SK-N-MC (cell line): ENCODE data around the gene RPL22.

Experiments used
- DNase-seq: peaks from one replicate; pipeline ENCODE4 v3.0.0-alpha.2; 2011; ENCODE audit warnings: low read depth, low spot score
- H3K27ac ChIP-seq: fragments of 200-600 bp; sonication (generic); 2 replicates; pipeline ENCODE4 v1.5.1; 2016; ENCODE audit warnings: mixed run types
- H3K36me3 ChIP-seq: fragments of 200-600 bp; sonication (generic); 2 replicates; pipeline ENCODE4 v1.6.1; 2017; ENCODE audit warnings: antibody characterized with exemption, low read length, mixed read lengths; ENCODE audit not compliant: insufficient read depth
- H3K4me3 ChIP-seq: fragments of 200-600 bp; sonication (generic); 2 replicates; pipeline ENCODE4 v1.5.1; 2016
- H3K9ac ChIP-seq: fragments of 200-600 bp; sonication (generic); 2 replicates; pipeline ENCODE4 v1.8.0; 2017; ENCODE audit warnings: mixed run types, mixed read lengths; ENCODE audit not compliant: insufficient read length
- H3K9me3 ChIP-seq: fragments of 200-600 bp; sonication (generic); 2 replicates; pipeline ENCODE4 v1.6.1; 2017; ENCODE audit warnings: low read depth, mild to moderate bottlenecking, antibody characterized with exemption, low read length, moderate library complexity, mixed read lengths
- EZH2 ChIP-seq: fragments of 200-600 bp; sonication (generic); IDR thresholded peaks from one replicate; pipeline ENCODE4 v1.6.1; 2017; ENCODE audit warnings: antibody characterized with exemption
- FOXP2 ChIP-seq: optimal IDR thresholded peaks from 2 replicates; pipeline ENCODE3; 2011; ENCODE audit warnings: mild to moderate bottlenecking, moderate library complexity; ENCODE audit not compliant: insufficient read depth; ENCODE audit errors: extremely low read length, control extremely low read depth
- POLR2AphosphoS5 ChIP-seq: IDR thresholded peaks from 2 replicates; pipeline ENCODE4 v1.6.1; 2012; ENCODE audit warnings: mild to moderate bottlenecking, low read depth, low read length, borderline replicate concordance

The RPL22 gene

GRCh38 chr1:6197746-6198427, 1.5 kb downstream of the RPL22 start:
- Histone ChIP-seq H3K9me3 (no peaks in the 10 kb centered on the region), H3K9ac (peak overlapping the region; percentile 99), H3K27ac (peak overlapping the region; percentile 88; the same call in 1 of the 2 replicates), H3K4me3 (peak overlapping the region; percentile 81), H3K36me3 (peaks cover 50% of the 10 kb centered on the region)
- TF ChIP-seq POLR2AphosphoS5 (no peak), EZH2 (no peak), FOXP2 (no peak)
- no peak for DNase-seq

- Histone ChIP-seq H3K36me3 (peaks cover 85% of the 10 kb centered on the region), H3K4me3 (no peak overlapping the region), H3K27ac (no peak overlapping the region), H3K9me3 (no peaks in the 10 kb centered on the region), H3K9ac (no peak overlapping the region)
- no peak for TF ChIP-seq POLR2AphosphoS5
- no peak for TF ChIP-seq EZH2
- no peak for TF ChIP-seq FOXP2
- no peak for DNase-seq
These were observed 7.4 kb downstream of the RPL22 start for GRCh38 chr1:6191968-6192367.

GRCh38 chr1:6188466-6188865, 10.9 kb downstream of the RPL22 start:
- H3K4me3 ChIP-seq: no peak overlapping the region
- peak; percentile 60 for DNase-seq
- H3K27ac ChIP-seq: no peak overlapping the region
- H3K9me3 ChIP-seq: no peaks in the 10 kb centered on the region
- H3K36me3 ChIP-seq: peaks cover 80% of the 10 kb centered on the region
- H3K9ac ChIP-seq: no peak overlapping the region
- TF ChIP-seq FOXP2 (no peak), POLR2AphosphoS5 (no peak), EZH2 (no peak)

- H3K27ac ChIP-seq: peak overlapping the region; percentile 37; the same call in 1 of the 2 replicates
- no peak for TF ChIP-seq FOXP2
- no peak for TF ChIP-seq EZH2
- TF ChIP-seq POLR2AphosphoS5: no peak
- H3K36me3 ChIP-seq: peaks cover 60% of the 10 kb centered on the region
- peak; percentile 39 for DNase-seq
- H3K9me3 ChIP-seq: no peaks in the 10 kb centered on the region
- H3K9ac ChIP-seq: no peak overlapping the region
- no peak overlapping the region for H3K4me3 ChIP-seq
These were observed 13.6 kb downstream of the RPL22 start for GRCh38 chr1:6185635-6186382.

GRCh38 chr1:6185151-6185550, 14.2 kb downstream of the RPL22 start:
- H3K27ac ChIP-seq: peak overlapping the region; percentile 37; the same call in 1 of the 2 replicates
- H3K9ac ChIP-seq: no peak overlapping the region
- H3K4me3 ChIP-seq: no peak overlapping the region
- H3K9me3 ChIP-seq: no peaks in the 10 kb centered on the region
- DNase-seq: no peak
- no peak for TF ChIP-seq EZH2
- no peak for TF ChIP-seq POLR2AphosphoS5
- no peak for TF ChIP-seq FOXP2
- peaks cover 53% of the 10 kb centered on the region for H3K36me3 ChIP-seq

- DNase-seq: no peak
- TF ChIP-seq FOXP2 (no peak), POLR2AphosphoS5 (peak; percentile 37; the same call in 1 of the 2 replicates)
- H3K9me3 ChIP-seq: no peaks in the 10 kb centered on the region
- no peak overlapping the region for H3K4me3 ChIP-seq
- 0 out of 2 replicates have a peak overlapping the region, but pooled peaks have one; percentile 37 for H3K27ac ChIP-seq
- peaks cover 45% of the 10 kb centered on the region for H3K36me3 ChIP-seq
- H3K9ac ChIP-seq: no peak overlapping the region
These were observed 15.2 kb downstream of the RPL22 start for GRCh38 chr1:6184083-6184783.

GRCh38 chr1:6183520-6183989, 15.8 kb downstream of the RPL22 start:
- no peak for TF ChIP-seq FOXP2
- no peak for TF ChIP-seq POLR2AphosphoS5
- TF ChIP-seq EZH2: no peak
- no peaks in the 10 kb centered on the region for H3K9me3 ChIP-seq
- no peak overlapping the region for H3K9ac ChIP-seq
- no peak overlapping the region for H3K4me3 ChIP-seq
- peaks cover 39% of the 10 kb centered on the region for H3K36me3 ChIP-seq
- DNase-seq: no peak
- H3K27ac ChIP-seq: no peak overlapping the region

GRCh38 chr1:6181347-6181770, 18.0 kb downstream of the RPL22 start:
- no peak overlapping the region for H3K27ac ChIP-seq

More at GRCh38 chr1:6181347-6181770, 18.0 kb downstream of the RPL22 start:
- DNase-seq: no peak
- H3K9ac ChIP-seq: no peak overlapping the region
- no peak overlapping the region for H3K4me3 ChIP-seq
- no peaks in the 10 kb centered on the region for H3K9me3 ChIP-seq
- peaks cover 20% of the 10 kb centered on the region for H3K36me3 ChIP-seq
- no peak for TF ChIP-seq EZH2
- TF ChIP-seq FOXP2: no peak
- no peak for TF ChIP-seq POLR2AphosphoS5
